Measurements from ENCODE around the gene ACVR1B.

Gene ACVR1B

GRCh38 chr12:51951199-51951842 is at the start of gene ACVR1B:
ACVR1B (plus strand) TSS chr12:51951699; CDS start chr12:51951744, 45 bp downstream.
- H3K4me1 ChIP-seq (ENCODE audit: control insufficient read depth, insufficient read depth, low read length): peaks cover 4% of the 10 kb centered on the region
- H3K4me3 ChIP-seq (ENCODE audit: low read depth, low read length): peak within 1 kb of the TSS; percentile 86
- H3K36me3 ChIP-seq (ENCODE audit: control insufficient read depth, insufficient read depth, low read length): no peaks in the 10 kb centered on the region
- H3K9me3 ChIP-seq (ENCODE audit: control insufficient read depth, insufficient read depth, low read length): no peaks in the 10 kb centered on the region
- peaks cover 68% of the 10 kb centered on the region for H3K27me3 ChIP-seq (ENCODE audit: control insufficient read depth, insufficient read depth, low read length)
- peak within 1 kb of the TSS; percentile 80 for H3K9ac ChIP-seq (ENCODE audit: low read depth, low read length)

GRCh38 chr12:51901881-51902280 is 49.6 kb upstream of the ACVR1B start:
- Histone ChIP-seq H3K4me3 (ENCODE audit: low read depth, low read length) (no peak overlapping the region), H3K4me1 (ENCODE audit: control insufficient read depth, insufficient read depth, low read length) (no peaks in the 10 kb centered on the region), H3K36me3 (ENCODE audit: control insufficient read depth, insufficient read depth, low read length) (no peaks in the 10 kb centered on the region), H3K27me3 (ENCODE audit: control insufficient read depth, insufficient read depth, low read length) (peaks cover 18% of the 10 kb centered on the region), H3K9me3 (ENCODE audit: control insufficient read depth, insufficient read depth, low read length) (no peaks in the 10 kb centered on the region), H3K9ac (ENCODE audit: low read depth, low read length) (no peak overlapping the region)

- no peaks in the 10 kb centered on the region for H3K4me1 ChIP-seq (ENCODE audit: control insufficient read depth, insufficient read depth, low read length)
- peaks cover 47% of the 10 kb centered on the region for H3K27me3 ChIP-seq (ENCODE audit: control insufficient read depth, insufficient read depth, low read length)
- H3K9me3 ChIP-seq (ENCODE audit: control insufficient read depth, insufficient read depth, low read length): no peaks in the 10 kb centered on the region
- no peak overlapping the region for H3K9ac ChIP-seq (ENCODE audit: low read depth, low read length)
- H3K36me3 ChIP-seq (ENCODE audit: control insufficient read depth, insufficient read depth, low read length): no peaks in the 10 kb centered on the region
- H3K4me3 ChIP-seq (ENCODE audit: low read depth, low read length): no peak overlapping the region
These were observed 46.5 kb upstream of the ACVR1B start for GRCh38 chr12:51904951-51905470.

GRCh38 chr12:51905471-51906429 is 45.7 kb upstream of the ACVR1B start:
- Histone ChIP-seq H3K9ac (ENCODE audit: low read depth, low read length) (no peak overlapping the region), H3K4me1 (ENCODE audit: control insufficient read depth, insufficient read depth, low read length) (no peaks in the 10 kb centered on the region), H3K27me3 (ENCODE audit: control insufficient read depth, insufficient read depth, low read length) (peaks cover 45% of the 10 kb centered on the region), H3K4me3 (ENCODE audit: low read depth, low read length) (no peak overlapping the region), H3K9me3 (ENCODE audit: control insufficient read depth, insufficient read depth, low read length) (no peaks in the 10 kb centered on the region), H3K36me3 (ENCODE audit: control insufficient read depth, insufficient read depth, low read length) (no peaks in the 10 kb centered on the region)

GRCh38 chr12:51906430-51907082 is 44.9 kb upstream of the ACVR1B start:
- Histone ChIP-seq H3K27me3 (ENCODE audit: control insufficient read depth, insufficient read depth, low read length) (peaks cover 52% of the 10 kb centered on the region), H3K9me3 (ENCODE audit: control insufficient read depth, insufficient read depth, low read length) (no peaks in the 10 kb centered on the region)

GRCh38 chr12:51907083-51907855 is 44.2 kb upstream of the ACVR1B start, which contains the start of gene ACVRL1:
ACVRL1 (plus strand) TSS chr12:51907504; CDS start chr12:51912475, 4,971 bp downstream.
- H3K4me3 ChIP-seq (ENCODE audit: low read depth, low read length): peak within 1 kb of the TSS; percentile 30

More at GRCh38 chr12:51906430-51907082, 44.9 kb upstream of the ACVR1B start:
- Histone ChIP-seq H3K9ac (ENCODE audit: low read depth, low read length) (no peak overlapping the region), H3K4me1 (ENCODE audit: control insufficient read depth, insufficient read depth, low read length) (no peaks in the 10 kb centered on the region), H3K36me3 (ENCODE audit: control insufficient read depth, insufficient read depth, low read length) (no peaks in the 10 kb centered on the region), H3K4me3 (ENCODE audit: low read depth, low read length) (peak overlapping the region; percentile 30)

GRCh38 chr12:51907856-51908425 is 43.6 kb upstream of the ACVR1B start:
- Histone ChIP-seq H3K36me3 (ENCODE audit: control insufficient read depth, insufficient read depth, low read length) (no peaks in the 10 kb centered on the region), H3K4me3 (ENCODE audit: low read depth, low read length) (peak overlapping the region; percentile 30), H3K9ac (ENCODE audit: low read depth, low read length) (no peak overlapping the region), H3K4me1 (ENCODE audit: control insufficient read depth, insufficient read depth, low read length) (peaks cover 3% of the 10 kb centered on the region), H3K9me3 (ENCODE audit: control insufficient read depth, insufficient read depth, low read length) (no peaks in the 10 kb centered on the region), H3K27me3 (ENCODE audit: control insufficient read depth, insufficient read depth, low read length) (peaks cover 52% of the 10 kb centered on the region)

More at GRCh38 chr12:51907083-51907855, 44.2 kb upstream of the ACVR1B start, which contains the start of gene ACVRL1:
- no peak within 1 kb of the TSS for H3K9ac ChIP-seq (ENCODE audit: low read depth, low read length)
- H3K27me3 ChIP-seq (ENCODE audit: control insufficient read depth, insufficient read depth, low read length): peaks cover 52% of the 10 kb centered on the region
- H3K36me3 ChIP-seq (ENCODE audit: control insufficient read depth, insufficient read depth, low read length): no peaks in the 10 kb centered on the region
- H3K4me1 ChIP-seq (ENCODE audit: control insufficient read depth, insufficient read depth, low read length): no peaks in the 10 kb centered on the region
- H3K9me3 ChIP-seq (ENCODE audit: control insufficient read depth, insufficient read depth, low read length): no peaks in the 10 kb centered on the region

- H3K4me3 ChIP-seq (ENCODE audit: low read depth, low read length): no peak overlapping the region
- no peaks in the 10 kb centered on the region for H3K36me3 ChIP-seq (ENCODE audit: control insufficient read depth, insufficient read depth, low read length)
- peaks cover 3% of the 10 kb centered on the region for H3K4me1 ChIP-seq (ENCODE audit: control insufficient read depth, insufficient read depth, low read length)
- H3K9me3 ChIP-seq (ENCODE audit: control insufficient read depth, insufficient read depth, low read length): no peaks in the 10 kb centered on the region
- H3K9ac ChIP-seq (ENCODE audit: low read depth, low read length): no peak overlapping the region
- peaks cover 52% of the 10 kb centered on the region for H3K27me3 ChIP-seq (ENCODE audit: control insufficient read depth, insufficient read depth, low read length)
These were observed 42.5 kb upstream of the ACVR1B start for GRCh38 chr12:51908876-51909592.

GRCh38 chr12:51910168-51910567 is 41.3 kb upstream of the ACVR1B start:
- no peak overlapping the region for H3K9ac ChIP-seq (ENCODE audit: low read depth, low read length)
- H3K27me3 ChIP-seq (ENCODE audit: control insufficient read depth, insufficient read depth, low read length): peaks cover 52% of the 10 kb centered on the region
- no peaks in the 10 kb centered on the region for H3K9me3 ChIP-seq (ENCODE audit: control insufficient read depth, insufficient read depth, low read length)
- no peaks in the 10 kb centered on the region for H3K36me3 ChIP-seq (ENCODE audit: control insufficient read depth, insufficient read depth, low read length)
- H3K4me3 ChIP-seq (ENCODE audit: low read depth, low read length): no peak overlapping the region
- peaks cover 5% of the 10 kb centered on the region for H3K4me1 ChIP-seq (ENCODE audit: control insufficient read depth, insufficient read depth, low read length)

GRCh38 chr12:51910691-51911090 is 40.8 kb upstream of the ACVR1B start:
- peaks cover 5% of the 10 kb centered on the region for H3K4me1 ChIP-seq (ENCODE audit: control insufficient read depth, insufficient read depth, low read length)
- no peaks in the 10 kb centered on the region for H3K36me3 ChIP-seq (ENCODE audit: control insufficient read depth, insufficient read depth, low read length)
- H3K9ac ChIP-seq (ENCODE audit: low read depth, low read length): no peak overlapping the region
- H3K4me3 ChIP-seq (ENCODE audit: low read depth, low read length): no peak overlapping the region
- peaks cover 50% of the 10 kb centered on the region for H3K27me3 ChIP-seq (ENCODE audit: control insufficient read depth, insufficient read depth, low read length)
- no peaks in the 10 kb centered on the region for H3K9me3 ChIP-seq (ENCODE audit: control insufficient read depth, insufficient read depth, low read length)

All from iPS-15b (cell line).